Adrenal gland (tissue), 5 donors: ENCODE results near the gene PTGES2.

Experiments used
- CTCF ChIP-seq, 6 experiments: fragments of 450-650 bp in 4 of 6; fragments of 200-600 bp in 2 of 6; sonication (generic) in 1 of 6; IDR thresholded peaks; 1 replicate in 5 of 6; 2 replicates in 1 of 6; pipeline versions ENCODE4 v1.5.1 to v1.8.0; 2016 to 2021; ENCODE audit warnings: antibody characterized with exemption in 6 of 6, mild to moderate bottlenecking in 2 of 6, moderate library complexity in 1 of 6
- POLR2A ChIP-seq, 2 donors: fragments of 450-650 bp; IDR thresholded peaks; one replicate each; pipeline ENCODE4 v1.6.1; 2017; ENCODE audit warnings: antibody characterized with exemption in 2 of 2, mild to moderate bottlenecking in 2 of 2, moderate library complexity in 1 of 2
- donor health status: DM: no; HTN: no; CAD: no.

- no peak for TF ChIP-seq CTCF (IDR thresholded peaks at IDR 0.05)
- TF ChIP-seq POLR2A (IDR thresholded peaks at IDR 0.05) = no peak
Observed at GRCh38 chr9:128104171-128104618, 23.3 kb downstream of the PTGES2 start.
